Kidney (tissue), 14 donors: Measurements from ENCODE around the gene TP53I11. TPM values are rescaled to one million over a fixed set of nuclear protein-coding genes. Genes with fewer than 3 reads are reported as not detected.

Experiments used
- DNase-seq, 5 donors: peaks; one replicate each; pipeline ENCODE4 v3.0.0-alpha.2; 2013 to 2020
- FAIRE-seq: peaks from 2 replicates; lab custom pipeline; 2012; peaks lifted over from hg19 to GRCh38; lab: Jason Lieb, UNC
- H3K27ac ChIP-seq, 2 donors: one replicate each; pipeline ENCODE4 v1.7.0; 2013; ENCODE audit warnings: low read depth in 2 of 2, low read length in 2 of 2, inconsistent platforms in 1 of 2
- H3K27me3 ChIP-seq: one replicate; pipeline ENCODE4 v1.7.1; 2013; ENCODE audit warnings: low read length, inconsistent platforms; ENCODE audit not compliant: control insufficient read depth, insufficient read depth
- H3K36me3 ChIP-seq, 3 donors: one replicate each; pipeline versions ENCODE4 v1.7.0 to v1.7.1; 2013; ENCODE audit warnings: low read length in 3 of 3, control low read depth in 1 of 3, inconsistent platforms in 1 of 3; ENCODE audit not compliant: insufficient read depth in 3 of 3, control insufficient read depth in 2 of 3
- H3K4me1 ChIP-seq, 3 donors: one replicate each; pipeline versions ENCODE4 v1.7.0 to v1.7.1; 2013; ENCODE audit warnings: low read length in 3 of 3, inconsistent platforms in 1 of 3, low read depth in 1 of 3; ENCODE audit not compliant: control insufficient read depth in 2 of 3, insufficient read depth in 2 of 3
- H3K4me3 ChIP-seq, 3 donors: one replicate each; pipeline versions ENCODE4 v1.7.0 to v1.8.1; 2013; ENCODE audit warnings: low read length in 3 of 3, control low read depth in 1 of 3, inconsistent platforms in 1 of 3
- H3K9ac ChIP-seq, 3 donors: one replicate each; pipeline versions ENCODE4 v1.7.0 to v1.7.1; 2013; ENCODE audit warnings: low read length in 3 of 3, control low read depth in 1 of 3, inconsistent platforms in 1 of 3
- H3K9me3 ChIP-seq, 3 donors: one replicate each; pipeline versions ENCODE4 v1.7.0 to v1.7.1; 2013; ENCODE audit warnings: low read length in 3 of 3, control low read depth in 1 of 3, inconsistent platforms in 1 of 3; ENCODE audit not compliant: control insufficient read depth in 2 of 3, insufficient read depth in 1 of 3
- intact Hi-C: fragments of 100-400 bp; cut with DNase I; formaldehyde crosslinking; loops from one replicate; pipeline ENCODE4 v1.11.1; 2022
- polyA plus RNA-seq: library from polyadenylated mRNA; stranded (reverse); fragments of 350-450 nt; fragmentation: Illumina TruSeq; extraction: RNeasy Lipid Tissue Mini Kit (QIAGEN cat#74804); gene quantifications from one replicate; pipeline ENCODE4 v1.2.3, GENCODE V29; 2014; ENCODE audit warnings: low read depth, low replicate concordance; ENCODE audit not compliant: insufficient read depth
- total RNA-seq: library from RNA; stranded (reverse); fragmentation: NEBNext Ultra II Directional; extraction: Animal tissue kit (Norgen Biotek cat#: 25700); gene quantifications from one replicate; pipeline ENCODE4 v1.2.1, GENCODE V29; 2021
- TF ChIP-seq, protein P1 (sequence below): IDR thresholded peaks from 3 replicates; pipeline ENCODE4 v1.5.1; 2012; ENCODE audit warnings: mild to moderate bottlenecking, moderate library complexity, borderline replicate concordance; ENCODE audit not compliant: insufficient read depth; ENCODE audit errors: extremely low read depth
- donor health status: control.
- donor health status: control.
- donor health status: control.
- donor health status: control.
- donor health status: control.
- donor health status: DM: yes; HTN: yes; CAD: no.
- donor health status: Normal renal cell carcinoma (clear cell type).

The TP53I11 gene
- total and polyA plus RNA-seq, 2 donors from 2014 or later, result 25.7 to 35.3 TPM

DNA sequence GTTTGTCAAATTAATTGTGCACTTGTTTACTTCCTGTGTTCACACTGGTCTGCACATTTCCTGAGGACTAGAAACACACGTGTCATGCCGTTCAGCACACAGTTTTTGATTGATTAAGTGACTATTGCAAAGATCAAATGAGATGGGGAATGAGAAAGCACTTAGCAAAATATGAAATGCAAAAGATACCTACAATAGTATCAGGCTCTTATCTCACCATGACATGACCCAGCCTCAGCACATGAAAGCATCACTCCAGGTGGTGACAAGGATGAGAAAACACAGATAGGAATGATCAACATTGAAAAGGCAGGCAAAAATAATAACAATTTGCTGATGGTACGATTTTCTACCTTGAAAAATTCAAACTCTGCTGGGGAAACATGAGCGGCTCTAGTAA, 42.1 kb upstream of the TP53I11 start:
- TF ChIP-seq, protein P1, sequence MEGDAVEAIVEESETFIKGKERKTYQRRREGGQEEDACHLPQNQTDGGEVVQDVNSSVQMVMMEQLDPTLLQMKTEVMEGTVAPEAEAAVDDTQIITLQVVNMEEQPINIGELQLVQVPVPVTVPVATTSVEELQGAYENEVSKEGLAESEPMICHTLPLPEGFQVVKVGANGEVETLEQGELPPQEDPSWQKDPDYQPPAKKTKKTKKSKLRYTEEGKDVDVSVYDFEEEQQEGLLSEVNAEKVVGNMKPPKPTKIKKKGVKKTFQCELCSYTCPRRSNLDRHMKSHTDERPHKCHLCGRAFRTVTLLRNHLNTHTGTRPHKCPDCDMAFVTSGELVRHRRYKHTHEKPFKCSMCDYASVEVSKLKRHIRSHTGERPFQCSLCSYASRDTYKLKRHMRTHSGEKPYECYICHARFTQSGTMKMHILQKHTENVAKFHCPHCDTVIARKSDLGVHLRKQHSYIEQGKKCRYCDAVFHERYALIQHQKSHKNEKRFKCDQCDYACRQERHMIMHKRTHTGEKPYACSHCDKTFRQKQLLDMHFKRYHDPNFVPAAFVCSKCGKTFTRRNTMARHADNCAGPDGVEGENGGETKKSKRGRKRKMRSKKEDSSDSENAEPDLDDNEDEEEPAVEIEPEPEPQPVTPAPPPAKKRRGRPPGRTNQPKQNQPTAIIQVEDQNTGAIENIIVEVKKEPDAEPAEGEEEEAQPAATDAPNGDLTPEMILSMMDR, result no peak
- H3K4me3 ChIP-seq, result no peak overlapping the region
- no peak for FAIRE-seq
- H3K9me3 ChIP-seq, result no peaks in the 10 kb centered on the region
- intact Hi-C loops, result no loop called here
- no peak for DNase-seq
- H3K27me3 ChIP-seq, result no peaks in the 10 kb centered on the region
- H3K27ac ChIP-seq, result no peak overlapping the region
- H3K9ac ChIP-seq, result no peak overlapping the region
- H3K4me1 ChIP-seq, result no peaks in the 10 kb centered on the region
- H3K36me3 ChIP-seq, result no peaks in the 10 kb centered on the region

DNA sequence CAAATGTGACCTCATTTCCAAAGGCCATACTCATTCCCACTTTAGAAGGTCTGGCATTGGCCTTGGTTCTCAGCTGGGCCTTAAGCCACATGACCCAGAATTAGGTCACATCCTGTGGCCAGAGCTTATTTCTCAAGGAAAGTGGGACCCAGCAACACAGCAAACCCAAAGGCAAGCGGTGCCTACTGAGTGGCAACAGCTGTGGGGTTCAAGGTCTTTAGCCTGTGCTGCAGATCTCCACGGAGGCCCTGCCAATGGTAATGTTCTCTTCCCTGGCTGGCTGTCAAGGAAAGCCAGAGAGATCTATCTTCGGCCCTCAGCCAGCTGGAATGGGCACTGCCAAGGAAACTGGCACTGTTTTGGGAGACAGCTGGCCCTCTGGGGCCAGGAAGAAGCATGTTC, 41.5 kb upstream of the TP53I11 start:
- Histone ChIP-seq H3K4me3 (no peak overlapping the region), H3K27ac (no peak overlapping the region), H3K9ac (no peak overlapping the region), H3K36me3 (no peaks in the 10 kb centered on the region), H3K4me1 (no peaks in the 10 kb centered on the region), H3K9me3 (no peaks in the 10 kb centered on the region), H3K27me3 (no peaks in the 10 kb centered on the region)
- intact Hi-C loops, result no loop called here
- FAIRE-seq (no peak), DNase-seq (no peak)
- TF ChIP-seq, protein P1, result no peak

DNA sequence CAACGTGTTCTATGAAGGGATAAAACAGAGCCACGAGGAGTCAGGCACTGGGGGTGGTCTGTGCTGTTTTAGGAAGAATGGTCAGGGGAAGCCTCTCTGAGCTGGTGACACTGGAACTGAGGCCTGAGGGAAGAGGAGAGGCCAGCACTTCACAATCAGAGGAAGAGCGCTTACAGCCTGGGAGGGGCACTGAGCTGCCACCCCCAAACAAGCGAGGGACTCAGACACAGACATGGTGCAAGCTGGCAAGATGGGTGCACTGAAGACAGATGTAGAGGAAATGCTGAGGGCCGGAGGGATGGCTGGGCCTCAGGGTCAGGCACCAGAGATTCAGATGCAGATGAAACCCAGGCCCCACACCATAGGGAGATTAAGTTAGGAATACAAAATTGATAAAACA, 40.0 kb upstream of the TP53I11 start:
- Histone ChIP-seq H3K4me3 (no peak overlapping the region), H3K36me3 (no peaks in the 10 kb centered on the region), H3K27ac (no peak overlapping the region), H3K9ac (no peak overlapping the region), H3K27me3 (no peaks in the 10 kb centered on the region), H3K9me3 (no peaks in the 10 kb centered on the region), H3K4me1 (no peaks in the 10 kb centered on the region)
- DNase-seq, result no peak
- intact Hi-C loops, result no loop called here
- TF ChIP-seq, protein P1, result no peak
- no peak for FAIRE-seq
